ENCODE measurements around the gene STPG1.

STPG1 gene

GRCh38 chr1:24391882-24392603, 21.5 kb downstream of the STPG1 start:
- ATAC-seq (ENCODE audit: low read depth) (peak; percentile 54), DNase-seq (ENCODE audit: low spot score) (no peak)
- TF ChIP-seq, protein P1, sequence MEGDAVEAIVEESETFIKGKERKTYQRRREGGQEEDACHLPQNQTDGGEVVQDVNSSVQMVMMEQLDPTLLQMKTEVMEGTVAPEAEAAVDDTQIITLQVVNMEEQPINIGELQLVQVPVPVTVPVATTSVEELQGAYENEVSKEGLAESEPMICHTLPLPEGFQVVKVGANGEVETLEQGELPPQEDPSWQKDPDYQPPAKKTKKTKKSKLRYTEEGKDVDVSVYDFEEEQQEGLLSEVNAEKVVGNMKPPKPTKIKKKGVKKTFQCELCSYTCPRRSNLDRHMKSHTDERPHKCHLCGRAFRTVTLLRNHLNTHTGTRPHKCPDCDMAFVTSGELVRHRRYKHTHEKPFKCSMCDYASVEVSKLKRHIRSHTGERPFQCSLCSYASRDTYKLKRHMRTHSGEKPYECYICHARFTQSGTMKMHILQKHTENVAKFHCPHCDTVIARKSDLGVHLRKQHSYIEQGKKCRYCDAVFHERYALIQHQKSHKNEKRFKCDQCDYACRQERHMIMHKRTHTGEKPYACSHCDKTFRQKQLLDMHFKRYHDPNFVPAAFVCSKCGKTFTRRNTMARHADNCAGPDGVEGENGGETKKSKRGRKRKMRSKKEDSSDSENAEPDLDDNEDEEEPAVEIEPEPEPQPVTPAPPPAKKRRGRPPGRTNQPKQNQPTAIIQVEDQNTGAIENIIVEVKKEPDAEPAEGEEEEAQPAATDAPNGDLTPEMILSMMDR (IDR thresholded peaks at IDR 0.05; ENCODE audit: poor library complexity, severe bottlenecking): peak; percentile 78
- Histone ChIP-seq H3K4me1 (ENCODE audit: insufficient read depth, poor library complexity, severe bottlenecking) (peaks cover 31% of the 10 kb centered on the region), H3K9me3 (ENCODE audit: severe bottlenecking) (no peaks in the 10 kb centered on the region), H3K27ac (ENCODE audit: poor library complexity, severe bottlenecking) (peak overlapping the region; percentile 89), H3K4me3 (ENCODE audit: severe bottlenecking) (no peak overlapping the region), H3K27me3 (ENCODE audit: insufficient read depth, poor library complexity, severe bottlenecking) (no peaks in the 10 kb centered on the region), H3K36me3 (ENCODE audit: low read depth) (peaks cover 45% of the 10 kb centered on the region)

DNA sequence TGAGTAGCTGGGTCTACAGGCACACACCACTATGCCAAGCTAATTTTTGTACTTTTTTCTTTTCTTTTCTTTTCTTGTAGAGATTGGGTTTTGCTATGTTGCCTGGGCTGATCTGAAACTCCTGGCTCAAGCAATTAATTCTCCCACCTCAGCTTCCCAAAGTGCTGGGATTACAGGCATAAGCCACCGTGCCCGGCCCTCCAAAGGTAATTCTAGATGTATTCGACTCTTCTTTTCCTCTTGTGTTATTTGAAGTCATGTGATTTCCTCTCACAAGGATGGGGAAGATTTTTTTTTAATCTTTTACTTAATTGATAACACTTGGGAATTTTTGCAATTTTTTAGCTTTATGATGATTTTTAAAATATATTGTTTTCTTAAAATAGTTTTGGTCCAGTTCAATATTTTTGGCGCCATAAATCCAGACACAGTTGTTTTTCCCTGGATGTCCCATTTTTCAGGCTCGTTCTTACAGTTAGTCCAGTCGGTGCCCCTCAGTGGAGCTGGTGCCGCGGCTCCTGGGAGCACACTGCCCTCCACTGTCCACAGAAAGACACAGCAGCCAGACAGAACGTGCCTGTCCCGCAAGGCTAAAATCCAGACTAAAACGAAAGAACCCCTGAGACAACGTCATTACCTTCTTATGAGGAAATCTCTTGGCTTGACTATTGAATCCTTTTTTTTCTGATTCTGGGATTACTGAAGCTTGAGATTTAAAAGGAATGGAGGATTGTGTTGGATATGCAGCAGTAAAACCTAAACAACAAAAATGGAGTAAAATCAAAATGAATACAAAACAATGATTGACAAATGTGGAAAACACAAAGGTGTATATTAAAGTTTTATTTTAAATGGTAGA, 22.4 kb downstream of the STPG1 start:
- peak overlapping the region; percentile 89 for H3K27ac ChIP-seq (ENCODE audit: poor library complexity, severe bottlenecking)
- TF ChIP-seq, protein P1 (IDR thresholded peaks at IDR 0.05; ENCODE audit: poor library complexity, severe bottlenecking): peak; percentile 97
- no peaks in the 10 kb centered on the region for H3K9me3 ChIP-seq (ENCODE audit: severe bottlenecking)
- H3K4me1 ChIP-seq (ENCODE audit: insufficient read depth, poor library complexity, severe bottlenecking): peaks cover 32% of the 10 kb centered on the region
- no peaks in the 10 kb centered on the region for H3K27me3 ChIP-seq (ENCODE audit: insufficient read depth, poor library complexity, severe bottlenecking)
- peaks cover 37% of the 10 kb centered on the region for H3K36me3 ChIP-seq (ENCODE audit: low read depth)
- no peak for DNase-seq (ENCODE audit: low spot score)
- H3K4me3 ChIP-seq (ENCODE audit: severe bottlenecking): no peak overlapping the region
- ATAC-seq (ENCODE audit: low read depth): peak; percentile 66

- H3K36me3 ChIP-seq (ENCODE audit: low read depth): peaks cover 36% of the 10 kb centered on the region
- no peak overlapping the region for H3K4me3 ChIP-seq (ENCODE audit: severe bottlenecking)
- no peaks in the 10 kb centered on the region for H3K9me3 ChIP-seq (ENCODE audit: severe bottlenecking)
- TF ChIP-seq, protein P1 (IDR thresholded peaks at IDR 0.05; ENCODE audit: poor library complexity, severe bottlenecking): no peak
- H3K27me3 ChIP-seq (ENCODE audit: insufficient read depth, poor library complexity, severe bottlenecking): no peaks in the 10 kb centered on the region
- peaks cover 44% of the 10 kb centered on the region for H3K4me1 ChIP-seq (ENCODE audit: insufficient read depth, poor library complexity, severe bottlenecking)
- ATAC-seq (ENCODE audit: low read depth): no peak
- H3K27ac ChIP-seq (ENCODE audit: poor library complexity, severe bottlenecking): peak overlapping the region; percentile 9
- no peak for DNase-seq (ENCODE audit: low spot score)
Observed at GRCh38 chr1:24389231-24389678, 24.3 kb downstream of the STPG1 start.

GRCh38 chr1:24388331-24388885, 25.2 kb downstream of the STPG1 start:
- Histone ChIP-seq H3K9me3 (ENCODE audit: severe bottlenecking) (no peaks in the 10 kb centered on the region), H3K4me1 (ENCODE audit: insufficient read depth, poor library complexity, severe bottlenecking) (peaks cover 45% of the 10 kb centered on the region)
- TF ChIP-seq, protein P1 (IDR thresholded peaks at IDR 0.05; ENCODE audit: poor library complexity, severe bottlenecking): no peak

More at GRCh38 chr1:24388331-24388885, 25.2 kb downstream of the STPG1 start:
- Histone ChIP-seq H3K27ac (ENCODE audit: poor library complexity, severe bottlenecking) (peak overlapping the region; percentile 9), H3K27me3 (ENCODE audit: insufficient read depth, poor library complexity, severe bottlenecking) (no peaks in the 10 kb centered on the region), H3K36me3 (ENCODE audit: low read depth) (peaks cover 38% of the 10 kb centered on the region), H3K4me3 (ENCODE audit: severe bottlenecking) (no peak overlapping the region)
- DNase-seq (ENCODE audit: low spot score) (no peak), ATAC-seq (ENCODE audit: low read depth) (no peak)

All from RWPE2 (cell line).